Measurements from ENCODE around the gene GALC.

GALC gene

DNA sequence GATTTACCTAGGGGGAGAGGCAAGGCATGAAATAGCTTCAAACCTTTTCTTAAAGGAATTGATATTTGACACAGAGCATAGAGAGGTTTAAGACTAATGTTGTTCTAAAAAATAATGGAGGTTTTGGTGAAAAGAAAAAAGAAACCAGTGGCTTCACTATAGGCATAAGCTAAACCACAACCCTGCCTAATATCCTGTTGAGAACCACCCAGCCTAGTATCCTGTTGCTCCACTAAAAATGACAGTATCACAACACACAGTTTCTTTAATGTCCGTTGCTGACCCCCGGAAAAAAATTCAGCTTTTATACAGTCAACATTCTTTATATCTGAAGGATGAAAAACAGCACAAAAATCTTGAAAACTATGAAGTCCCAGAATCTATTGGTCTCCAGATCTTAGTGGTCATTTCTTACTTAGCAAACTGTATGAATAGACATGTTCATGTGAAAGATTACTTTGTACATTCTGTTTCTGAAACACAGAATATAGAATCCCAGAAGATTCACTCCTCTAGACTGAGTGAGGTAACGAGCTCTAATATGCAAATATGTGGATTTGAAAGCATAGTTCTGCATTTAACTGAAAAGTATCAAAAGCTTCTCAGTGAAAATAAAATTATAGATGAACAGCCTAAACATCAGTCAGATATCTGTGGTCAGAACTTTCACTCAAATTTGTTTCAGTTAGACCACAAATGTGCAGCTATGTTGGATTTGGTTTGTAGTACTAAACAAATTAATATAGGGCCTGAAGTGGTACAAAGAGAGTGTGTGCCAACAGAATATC is 40.5 kb downstream of the GALC start:
- no peak for DNase-seq

DNA sequence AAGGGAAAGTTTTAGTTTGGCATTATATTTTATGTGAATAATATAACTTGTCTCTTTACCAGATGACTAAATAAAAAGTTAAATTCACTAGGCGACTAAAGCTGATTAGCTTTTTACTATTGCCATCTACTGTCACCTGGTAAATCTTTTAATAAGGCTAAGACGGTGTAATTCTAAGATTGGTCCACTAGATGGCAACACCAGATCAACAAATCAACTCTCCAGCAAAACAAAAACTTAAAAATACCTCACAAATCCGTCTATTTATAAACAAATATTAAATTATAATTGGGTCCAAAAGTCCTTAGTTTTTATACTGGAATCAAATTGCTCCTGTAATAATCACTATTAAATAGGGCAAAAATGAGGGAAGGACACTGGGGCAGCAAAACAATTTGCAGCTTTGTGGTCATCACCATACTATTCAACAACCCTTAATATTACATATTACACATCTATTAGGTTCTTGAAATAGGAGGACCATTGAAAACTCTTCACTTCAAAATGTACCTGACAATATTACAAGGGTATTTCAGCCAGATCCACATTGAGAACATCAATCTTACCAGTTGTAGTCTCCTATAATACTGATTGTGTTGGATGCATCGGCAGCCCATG is 47.9 kb downstream of the GALC start:
- peak; percentile 37 for DNase-seq

DNA sequence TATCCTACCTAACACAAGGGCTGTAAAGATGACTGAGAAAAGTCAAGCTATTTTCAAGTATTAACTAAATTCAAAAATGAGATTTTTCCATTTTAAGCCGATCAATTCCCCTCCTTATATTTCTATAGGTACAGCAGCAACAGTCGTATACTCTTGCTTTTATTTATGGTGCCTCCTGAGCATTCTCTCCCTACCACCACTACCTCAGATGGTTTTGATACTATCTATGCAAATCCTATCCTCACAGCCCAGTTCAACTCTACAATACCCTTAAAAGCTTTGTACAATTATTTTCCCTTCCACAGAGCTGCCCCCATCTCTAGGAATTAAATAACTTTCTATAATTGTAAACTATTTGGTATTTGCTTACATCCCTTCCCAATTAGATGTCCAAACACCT is 52.1 kb downstream of the GALC start:
- DNase-seq: no peak

DNA sequence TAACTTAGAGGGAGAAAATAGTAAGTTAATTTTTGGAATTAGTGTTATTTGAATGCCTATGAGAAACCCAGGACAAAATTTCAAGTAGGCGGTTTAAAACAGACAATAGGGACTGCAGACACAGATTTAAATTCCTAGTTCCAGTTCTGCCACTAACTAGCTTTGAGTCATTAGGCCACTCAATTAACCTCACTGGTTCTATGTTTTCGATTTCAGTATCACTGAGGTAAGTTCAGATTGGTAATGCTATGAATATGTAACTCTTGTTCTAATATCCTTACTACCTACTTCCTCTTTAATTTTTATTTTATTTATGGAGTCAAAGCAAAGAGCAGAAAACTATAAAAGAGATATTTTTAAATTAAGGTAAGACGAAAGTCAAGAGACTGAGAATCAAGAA is 52.6 kb downstream of the GALC start:
- DNase-seq: no peak

DNA sequence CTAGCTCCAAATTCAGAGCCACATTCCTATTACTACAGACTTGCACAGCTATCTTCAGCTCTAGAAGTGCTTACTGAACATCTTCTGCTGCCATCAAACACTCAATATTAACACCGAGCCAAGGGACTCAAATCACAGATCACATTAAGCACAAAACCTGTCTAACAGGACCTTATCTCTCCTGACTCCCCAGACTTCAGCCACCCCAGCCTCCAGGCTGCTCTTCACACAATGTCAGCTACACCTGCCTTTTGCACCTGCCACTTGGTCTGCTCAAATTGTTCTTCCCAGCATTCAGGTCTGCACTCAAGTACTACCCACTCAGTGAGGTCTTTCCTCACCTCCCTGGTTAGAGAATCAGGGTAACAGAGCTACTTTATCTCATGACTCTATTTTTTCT is 57.1 kb downstream of the GALC start:
- DNase-seq: no peak

DNA sequence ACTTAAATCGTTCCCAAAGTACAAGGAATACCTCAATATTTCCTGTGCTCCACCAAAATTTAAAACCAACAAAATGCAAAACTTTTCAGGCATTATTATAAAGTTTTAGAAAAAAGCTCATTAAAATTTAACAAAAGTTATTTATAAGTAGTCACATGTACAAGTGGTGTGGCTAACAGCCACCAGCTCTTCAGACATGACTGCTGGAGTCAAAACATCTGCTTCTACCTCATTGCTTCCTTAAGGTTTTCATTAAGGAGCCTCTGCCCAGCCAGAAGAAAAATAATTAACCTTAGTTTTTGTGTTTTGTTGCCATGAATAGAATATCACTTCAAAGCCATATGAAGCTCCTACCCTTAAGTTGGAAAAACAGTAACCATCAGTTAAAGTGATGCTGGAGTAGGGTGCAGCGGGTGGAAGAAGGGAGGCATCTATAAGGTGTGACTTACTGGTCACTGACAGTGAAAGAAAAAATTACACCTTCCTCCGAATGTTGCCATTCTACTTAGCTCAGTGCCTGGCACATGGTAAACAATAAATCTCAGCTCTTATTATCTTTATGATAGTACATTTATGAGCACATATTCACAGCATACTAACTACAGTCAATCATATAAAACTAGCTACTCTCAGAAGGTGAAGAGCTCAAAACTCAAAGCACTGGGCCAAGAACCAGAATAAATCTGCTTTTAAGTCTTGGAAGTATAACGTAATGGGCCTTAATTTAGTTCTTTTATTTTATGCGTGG is 57.7 kb downstream of the GALC start:
- no peak for DNase-seq

DNA sequence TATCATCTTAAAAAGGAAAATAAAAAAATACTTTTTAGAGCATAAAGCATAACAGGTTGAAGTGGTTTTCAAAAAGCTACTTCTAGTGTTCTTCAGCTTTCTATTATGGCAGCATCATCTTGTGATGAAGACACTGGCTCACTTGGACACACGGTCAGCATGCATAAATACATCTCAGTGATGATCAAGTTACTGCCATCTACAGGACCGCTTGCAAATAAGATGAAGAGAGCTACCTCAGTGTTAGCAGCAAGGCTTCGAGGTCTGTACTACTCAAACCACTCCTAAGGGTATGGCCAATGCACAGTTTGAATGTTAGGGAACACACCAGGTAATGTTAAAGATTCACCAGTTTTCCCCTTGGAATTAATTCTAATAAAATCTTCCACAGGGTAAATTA is 58.8 kb downstream of the GALC start:
- DNase-seq: no peak

DNA sequence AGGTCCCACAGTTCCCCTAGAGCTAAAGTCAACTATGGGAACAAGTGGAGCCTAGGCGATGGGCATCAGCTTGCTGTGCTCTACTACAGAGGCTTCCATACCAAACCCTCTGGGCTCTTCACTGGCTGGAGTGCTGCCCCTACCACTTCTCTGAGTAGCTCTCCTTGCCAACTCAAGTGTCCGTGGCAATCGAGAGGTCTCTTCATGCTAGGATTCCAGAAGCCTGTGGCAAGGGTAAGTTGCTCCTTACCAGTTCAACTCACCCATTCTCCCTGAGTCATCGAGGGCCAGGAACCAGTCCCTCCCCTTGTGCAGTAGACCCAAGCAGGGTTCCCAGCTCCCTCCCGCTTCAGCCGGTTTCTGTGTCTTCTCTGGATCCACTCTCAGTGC is 76.1 kb downstream of the GALC start:
- DNase-seq: no peak

DNA sequence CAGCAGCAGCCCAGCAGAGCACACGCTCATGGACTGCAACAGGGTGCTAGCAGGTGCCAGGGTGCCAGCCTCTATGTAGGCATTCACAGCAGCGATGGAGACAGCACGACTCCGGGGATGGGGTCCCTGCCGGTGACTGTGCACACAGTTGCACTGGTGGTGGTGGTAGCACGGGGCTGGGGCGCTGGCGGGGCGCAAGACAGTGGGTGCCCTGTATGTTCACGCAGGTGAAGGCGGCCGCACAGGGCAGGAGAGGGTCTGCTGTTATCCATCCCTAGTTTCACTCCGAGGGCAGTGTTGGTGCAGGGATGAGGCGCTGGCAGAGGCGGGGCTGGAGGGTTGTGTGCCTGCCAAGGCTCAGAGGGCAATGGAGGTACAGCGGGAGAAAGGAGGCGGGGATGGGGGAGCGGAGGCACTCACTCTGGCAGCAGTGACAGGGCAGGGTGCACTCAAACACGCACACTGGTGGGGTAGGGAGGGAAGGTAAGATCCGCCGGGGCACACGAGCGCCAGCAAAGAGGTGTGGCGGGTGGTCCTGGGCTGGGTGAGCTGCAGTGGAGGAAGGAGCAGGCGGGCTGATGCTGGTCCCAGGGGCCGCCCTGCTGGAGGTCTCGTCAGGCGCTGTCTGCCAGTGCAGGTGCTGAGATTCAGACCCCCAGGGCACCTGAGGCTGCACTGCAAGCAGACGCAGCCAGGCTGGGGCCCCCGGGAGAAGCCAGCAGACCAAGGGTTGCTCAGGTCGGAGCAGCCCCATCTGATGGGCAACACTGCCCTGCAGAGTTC is 76.7 kb downstream of the GALC start:
- no peak for DNase-seq

DNA sequence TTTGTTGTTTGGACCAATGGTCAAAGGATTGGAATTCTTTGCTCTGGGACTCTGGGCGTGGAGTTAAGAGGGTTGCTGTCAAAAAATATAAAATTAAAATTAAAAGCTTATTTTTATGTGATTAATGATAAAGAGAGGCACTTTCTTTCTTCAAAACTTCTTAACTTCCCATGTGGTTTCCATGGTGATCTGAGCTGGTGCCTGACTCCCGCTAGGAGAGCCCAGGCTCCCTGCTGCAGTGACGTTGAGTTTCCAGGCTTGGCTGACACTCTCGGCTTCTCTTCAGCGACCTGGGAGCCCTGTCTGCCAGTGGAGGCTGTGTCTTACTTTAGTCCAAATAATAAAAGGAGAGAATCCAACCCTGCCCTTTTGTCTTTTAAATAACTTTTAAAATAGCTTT is 84.4 kb downstream of the GALC start:
- no peak for DNase-seq

DNA sequence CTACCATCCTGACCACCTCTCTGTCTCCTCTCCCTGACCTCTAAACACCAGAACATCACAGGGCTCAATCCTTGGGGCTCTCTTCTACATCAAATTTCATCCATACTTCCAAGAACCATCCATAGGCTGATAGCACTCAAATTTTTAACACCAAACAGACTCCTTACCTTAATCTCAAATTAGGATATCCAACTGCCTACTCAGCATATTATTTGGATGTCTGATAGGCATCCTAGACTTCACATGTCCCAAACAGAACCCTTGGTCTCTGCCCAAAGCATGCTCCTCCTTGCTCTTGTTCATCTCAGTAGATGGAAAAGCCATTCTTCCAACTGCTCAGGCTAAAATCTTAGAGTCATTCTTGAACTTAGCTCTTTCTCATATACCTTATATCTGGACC is 91.3 kb downstream of the GALC start:
- no peak for DNase-seq

DNA sequence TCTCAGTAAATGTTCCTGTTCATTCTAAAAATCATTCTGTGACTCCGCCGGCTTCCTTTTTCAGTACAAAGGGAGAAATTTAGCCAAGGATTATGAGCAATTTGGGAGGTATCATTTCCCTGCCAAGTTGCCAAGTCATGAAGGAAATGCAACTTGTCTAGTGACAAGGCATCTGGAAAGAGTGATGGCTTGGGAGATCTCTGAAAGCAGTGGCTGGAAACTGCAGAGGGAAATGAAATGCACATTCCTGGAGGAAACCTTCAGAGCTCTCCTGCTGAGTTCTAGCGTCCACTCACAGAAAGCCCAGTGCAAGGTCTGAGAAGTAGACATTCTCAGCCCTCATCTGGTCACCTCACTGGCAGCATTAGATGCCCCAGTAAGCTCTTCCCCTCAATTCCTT is 91.7 kb downstream of the GALC start:
- peak; percentile 2 for DNase-seq

DNA sequence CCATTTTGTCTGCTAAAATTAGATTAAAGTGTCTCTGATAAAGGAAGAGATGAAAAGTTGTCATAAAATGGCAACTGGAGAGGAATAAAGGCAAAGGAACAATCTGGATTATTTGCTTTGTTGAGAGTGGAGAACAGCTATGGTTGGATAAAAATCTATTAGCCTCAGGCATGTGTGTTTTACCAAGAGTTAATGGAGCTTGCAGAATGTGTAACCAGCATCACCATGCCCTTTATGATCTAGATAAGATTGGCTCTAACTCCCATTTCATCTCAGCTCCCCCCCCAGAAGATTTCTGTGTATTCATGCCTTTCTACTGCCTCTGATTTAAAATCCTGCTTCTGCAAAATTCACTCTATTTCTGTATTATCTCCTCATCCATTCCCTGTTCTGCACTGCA is 93.8 kb downstream of the GALC start:
- no peak for DNase-seq

DNA sequence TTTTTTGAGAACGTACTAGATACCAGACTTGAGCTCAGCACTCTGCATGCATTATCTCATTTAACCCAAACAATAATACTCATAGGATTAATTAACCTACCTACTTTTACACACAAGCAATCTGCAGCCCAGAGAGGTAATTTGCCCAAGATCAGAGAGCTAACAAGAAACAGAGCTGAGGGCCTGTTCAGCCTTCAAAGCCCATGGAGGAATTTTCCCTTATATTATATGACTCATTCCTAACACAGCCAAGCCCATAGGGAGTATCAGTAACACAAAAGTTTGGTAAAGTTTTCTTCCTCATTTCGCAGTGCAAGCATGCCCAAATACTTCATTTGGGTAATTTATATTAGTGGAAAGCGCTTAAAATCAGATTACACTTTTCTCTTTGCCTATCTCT is 94.7 kb downstream of the GALC start:
- DNase-seq: no peak

DNA sequence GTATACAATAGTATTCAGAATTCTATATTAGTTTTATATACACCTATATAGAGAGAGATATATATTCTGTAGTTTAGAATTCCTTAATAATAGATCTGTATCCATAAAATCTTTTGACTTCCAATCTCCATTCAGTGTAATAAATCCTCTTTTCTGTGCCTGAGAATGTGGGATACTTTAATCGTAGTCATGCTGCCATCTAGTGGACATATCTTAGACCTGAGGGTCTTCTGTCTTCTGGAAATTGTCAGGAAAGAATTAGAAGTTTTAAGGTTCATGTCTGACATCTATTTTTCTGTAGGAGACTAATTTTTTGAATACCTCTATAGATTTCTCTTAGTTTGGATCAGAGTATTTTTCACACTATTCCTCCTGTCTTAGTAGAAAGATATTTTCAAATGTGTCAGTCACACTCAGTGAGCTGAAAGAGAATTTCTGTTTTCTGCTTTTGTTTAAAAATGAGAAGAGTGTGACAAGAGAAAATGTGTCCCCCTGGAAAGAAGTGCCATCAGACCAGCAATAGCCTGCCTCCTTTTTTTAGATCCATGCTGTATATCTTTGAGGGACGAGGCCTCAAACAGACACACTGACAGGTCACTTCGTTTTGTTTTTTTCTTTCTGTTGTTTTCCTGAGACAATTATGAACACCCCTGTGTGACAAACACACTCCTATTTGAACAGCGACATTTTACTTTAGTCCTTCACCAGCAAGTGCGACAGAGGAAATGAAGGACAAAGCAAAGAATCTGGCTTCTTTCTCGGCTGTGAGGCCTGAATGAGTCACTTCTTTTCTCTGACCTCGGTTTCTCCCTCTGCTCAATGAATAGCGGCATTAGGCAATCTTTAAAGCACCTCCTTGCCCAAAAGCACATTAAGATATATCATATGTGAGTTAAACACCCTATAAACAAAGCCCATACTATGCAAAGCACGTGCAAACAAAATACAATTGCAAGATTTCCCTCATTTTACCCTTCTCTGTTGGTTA is 96.3 kb downstream of the GALC start:
- peak; percentile 51 for DNase-seq

DNA sequence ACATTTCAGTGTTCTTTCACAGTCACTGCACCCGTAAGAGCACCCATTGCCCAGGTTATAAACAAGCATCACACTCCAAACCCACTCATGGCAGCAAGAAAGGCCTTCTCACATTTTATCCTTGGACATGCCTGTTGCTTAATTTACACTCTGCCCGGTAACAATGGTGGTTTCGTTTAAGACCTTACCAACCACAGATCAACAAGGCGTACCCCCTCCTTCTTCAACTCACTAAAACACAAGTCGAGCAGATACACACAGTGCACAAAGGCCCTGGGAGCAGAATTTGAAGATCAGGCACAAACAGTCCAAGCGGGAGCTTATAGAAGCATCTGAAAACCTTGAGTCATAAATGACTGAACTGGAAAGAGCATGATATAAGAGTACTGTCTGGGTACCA is 98.1 kb downstream of the GALC start:
- DNase-seq: no peak

DNA sequence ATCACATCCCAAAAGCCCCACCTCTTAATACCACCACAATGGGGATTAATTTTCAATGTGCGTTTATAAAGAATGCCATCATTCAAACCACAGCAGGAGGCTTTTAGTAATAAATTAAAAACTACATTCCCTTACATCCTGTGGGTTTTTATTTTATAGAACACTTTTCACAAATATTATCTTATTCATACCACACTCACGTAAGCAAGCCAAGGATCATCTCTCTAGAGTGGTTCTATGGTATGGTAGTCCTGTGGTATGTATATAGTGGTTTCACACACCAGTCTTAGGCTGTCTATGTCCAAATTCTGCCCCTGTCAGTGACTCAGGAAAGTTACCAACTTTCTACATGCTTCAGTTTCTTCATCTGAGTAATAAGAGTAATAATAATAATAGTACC is 100.2 kb downstream of the GALC start:
- peak; percentile 17 for DNase-seq

DNA sequence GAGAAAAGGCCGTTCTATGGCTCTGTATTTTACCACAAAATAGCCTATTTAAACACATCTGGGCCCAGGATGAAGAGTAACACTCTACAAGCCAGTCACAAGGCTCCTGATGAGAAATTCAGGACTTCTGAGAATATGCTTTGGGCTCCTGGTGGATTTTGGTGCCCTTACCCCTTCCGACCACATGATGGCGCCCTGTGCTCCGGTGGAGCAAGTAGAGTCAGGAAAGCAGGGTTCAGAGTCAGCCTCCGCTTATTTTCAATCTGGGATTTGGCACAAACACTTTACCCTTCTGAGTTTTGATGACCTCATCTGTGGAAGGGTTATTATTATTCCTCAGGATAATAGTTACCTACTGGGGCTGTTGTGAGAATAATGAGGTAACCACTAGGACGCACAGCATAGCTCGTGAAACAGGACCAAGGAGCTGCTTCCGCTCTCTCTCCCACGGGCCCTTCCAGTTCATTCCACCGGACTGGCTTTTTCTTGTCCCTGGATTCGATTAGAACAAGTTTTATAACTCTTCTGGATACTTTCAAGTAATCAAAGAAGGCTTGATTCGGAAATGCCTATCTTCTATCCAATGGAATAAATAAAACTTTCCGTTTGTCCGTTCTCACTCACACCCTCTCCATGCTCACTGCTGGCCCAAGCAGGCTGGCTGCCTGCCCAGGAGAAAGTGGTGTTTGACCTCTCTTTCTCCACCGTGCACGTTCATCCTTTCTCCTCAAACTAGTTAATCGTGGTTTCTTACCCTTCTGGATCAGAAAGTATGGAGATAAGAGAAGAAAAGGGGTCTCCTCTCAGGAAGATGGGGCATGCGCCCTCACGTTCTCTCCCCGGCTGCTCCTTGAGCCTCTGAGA is 104.6 kb downstream of the GALC start:
- peak; percentile 6 for DNase-seq

DNA sequence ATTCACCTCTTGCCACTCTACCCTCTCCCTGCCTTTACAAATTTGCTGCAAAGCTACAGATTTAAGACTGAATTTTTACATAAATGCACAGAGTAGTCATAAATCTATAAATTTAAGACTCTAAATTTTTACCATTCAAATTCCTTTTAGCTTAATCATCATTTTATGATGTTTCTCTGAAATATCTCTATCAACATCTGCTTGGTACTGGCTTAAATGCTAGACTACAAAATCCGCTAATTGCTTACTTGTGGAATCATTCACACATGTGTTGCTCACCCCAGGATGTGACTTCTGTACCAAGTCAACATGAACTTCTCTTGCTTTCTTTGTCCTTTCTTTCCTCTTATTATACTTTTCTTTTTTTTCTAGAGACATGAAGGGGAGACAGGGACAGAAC is 109.2 kb downstream of the GALC start:
- no peak for DNase-seq

Measured in fibroblast of skin of back (primary cell).